ENCODE results near the gene BAIAP3.
"Not testable (repeated sequence)": the region's sequence is repeated elsewhere in the genome, so short reads cannot be mapped to it uniquely, and the experiment has no call there.

GRCh38 chr16:1292208-1292607, 41.2 kb upstream of the BAIAP3 start:
- TF ChIP-seq, protein P1, sequence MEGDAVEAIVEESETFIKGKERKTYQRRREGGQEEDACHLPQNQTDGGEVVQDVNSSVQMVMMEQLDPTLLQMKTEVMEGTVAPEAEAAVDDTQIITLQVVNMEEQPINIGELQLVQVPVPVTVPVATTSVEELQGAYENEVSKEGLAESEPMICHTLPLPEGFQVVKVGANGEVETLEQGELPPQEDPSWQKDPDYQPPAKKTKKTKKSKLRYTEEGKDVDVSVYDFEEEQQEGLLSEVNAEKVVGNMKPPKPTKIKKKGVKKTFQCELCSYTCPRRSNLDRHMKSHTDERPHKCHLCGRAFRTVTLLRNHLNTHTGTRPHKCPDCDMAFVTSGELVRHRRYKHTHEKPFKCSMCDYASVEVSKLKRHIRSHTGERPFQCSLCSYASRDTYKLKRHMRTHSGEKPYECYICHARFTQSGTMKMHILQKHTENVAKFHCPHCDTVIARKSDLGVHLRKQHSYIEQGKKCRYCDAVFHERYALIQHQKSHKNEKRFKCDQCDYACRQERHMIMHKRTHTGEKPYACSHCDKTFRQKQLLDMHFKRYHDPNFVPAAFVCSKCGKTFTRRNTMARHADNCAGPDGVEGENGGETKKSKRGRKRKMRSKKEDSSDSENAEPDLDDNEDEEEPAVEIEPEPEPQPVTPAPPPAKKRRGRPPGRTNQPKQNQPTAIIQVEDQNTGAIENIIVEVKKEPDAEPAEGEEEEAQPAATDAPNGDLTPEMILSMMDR (conservative IDR thresholded peaks at IDR 0.05; ENCODE audit: low read depth in 2 of 2) = not testable (repeated sequence)
- TF ChIP-seq NANOG (IDR thresholded peaks at IDR 0.05; ENCODE audit: borderline replicate concordance); JUNB (IDR thresholded peaks at IDR 0.05; ENCODE audit: unreplicated experiment); POLR2AphosphoS5 (IDR thresholded peaks at IDR 0.05; ENCODE audit: low read depth); EZH2phosphoT487 (IDR thresholded peaks at IDR 0.05; ENCODE audit: unreplicated experiment); ZNF114 (CRISPR knock-in tag; IDR thresholded peaks at IDR 0.05); REST (IDR thresholded peaks at IDR 0.05; ENCODE audit: unreplicated experiment): not testable (repeated sequence)

All from GM23338 (cell line).